ENCODE results near the gene GHR.
"Not testable (repeated sequence)": the region's sequence is repeated elsewhere in the genome, so short reads cannot be mapped to it uniquely, and the experiment has no call there.

Gene GHR

GRCh38 chr5:42572313-42572712 is 149.1 kb downstream of the GHR start:
- no peak for DNase-seq

DNA sequence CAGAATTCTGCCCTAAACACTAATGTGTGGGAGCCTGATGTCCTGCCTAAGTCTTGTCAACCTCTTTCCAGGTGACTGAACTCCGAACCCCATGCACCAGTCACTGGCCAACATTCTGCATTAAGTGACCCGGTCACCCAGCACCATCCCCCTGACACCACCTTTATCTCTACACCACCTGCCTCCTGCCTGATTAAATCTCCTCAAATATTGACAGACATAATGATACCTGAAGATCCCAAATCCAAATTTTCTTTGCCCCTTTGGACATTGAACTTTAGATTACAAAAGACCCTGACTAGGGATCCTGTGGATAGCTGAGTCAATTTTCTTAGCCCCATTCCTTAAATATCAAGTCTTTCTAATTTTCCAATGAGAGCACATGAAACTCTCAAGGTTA is 150.1 kb downstream of the GHR start:
- DNase-seq, result no peak

DNA sequence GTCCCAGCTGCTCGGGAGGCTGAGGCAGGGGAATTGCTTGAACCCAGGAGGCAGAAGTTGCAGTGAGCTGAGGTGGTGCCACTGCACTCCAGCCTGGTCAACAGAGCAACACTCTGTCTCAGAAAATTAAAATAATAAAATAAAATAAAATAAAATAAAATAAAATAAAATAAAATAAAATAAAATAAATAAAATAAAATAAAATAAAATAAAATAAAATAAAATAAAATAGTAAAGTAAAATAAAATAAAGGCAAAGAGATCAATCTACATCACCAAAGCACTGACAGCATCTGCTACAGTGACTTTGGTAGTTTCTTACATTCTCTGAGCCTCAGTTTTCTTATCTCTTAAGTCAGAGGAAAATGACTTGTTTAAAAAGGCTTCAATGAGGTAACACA is 152.7 kb downstream of the GHR start:
- not testable (repeated sequence) for DNase-seq

DNA sequence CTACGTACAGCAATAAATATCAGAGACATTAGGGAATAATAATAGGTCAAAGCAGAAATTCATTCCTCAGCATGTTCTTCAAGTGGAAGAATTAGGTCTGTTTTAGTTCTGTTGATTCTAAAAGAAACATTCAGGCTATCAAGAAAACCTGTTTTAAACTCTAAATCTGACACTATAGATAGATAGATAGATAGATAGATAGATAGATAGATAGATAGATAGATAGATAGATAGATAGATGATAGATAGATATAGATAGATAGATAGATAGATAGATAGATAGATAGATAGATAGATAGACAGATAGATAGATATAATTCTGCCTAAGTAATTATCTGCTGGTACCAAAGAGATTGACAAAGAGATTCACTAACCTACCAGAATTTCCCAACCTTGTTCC is 155.7 kb downstream of the GHR start:
- not testable (repeated sequence) for DNase-seq

- DNase-seq, result no peak
Observed at GRCh38 chr5:42579320-42579719, 156.1 kb downstream of the GHR start.

DNA sequence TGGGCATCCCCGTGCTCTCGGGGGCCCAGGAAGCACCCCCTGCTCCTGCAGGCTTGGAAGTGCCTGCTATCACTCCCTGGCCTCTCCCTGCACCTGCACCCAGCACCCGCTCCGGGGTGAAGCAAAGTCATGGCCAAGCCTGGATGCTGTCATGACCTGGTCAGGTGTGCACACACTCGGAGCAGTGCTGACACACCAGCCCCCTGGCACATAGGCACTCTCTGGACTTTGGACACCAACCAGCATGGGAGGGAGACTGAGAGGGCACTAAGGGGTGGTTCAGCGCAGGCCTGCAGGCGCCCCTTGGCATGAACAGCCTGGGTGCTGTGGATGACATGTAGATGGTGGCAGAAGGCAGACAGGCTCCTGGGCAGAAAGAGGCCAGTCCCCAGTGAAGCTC is 158.6 kb downstream of the GHR start:
- DNase-seq, result no peak

DNA sequence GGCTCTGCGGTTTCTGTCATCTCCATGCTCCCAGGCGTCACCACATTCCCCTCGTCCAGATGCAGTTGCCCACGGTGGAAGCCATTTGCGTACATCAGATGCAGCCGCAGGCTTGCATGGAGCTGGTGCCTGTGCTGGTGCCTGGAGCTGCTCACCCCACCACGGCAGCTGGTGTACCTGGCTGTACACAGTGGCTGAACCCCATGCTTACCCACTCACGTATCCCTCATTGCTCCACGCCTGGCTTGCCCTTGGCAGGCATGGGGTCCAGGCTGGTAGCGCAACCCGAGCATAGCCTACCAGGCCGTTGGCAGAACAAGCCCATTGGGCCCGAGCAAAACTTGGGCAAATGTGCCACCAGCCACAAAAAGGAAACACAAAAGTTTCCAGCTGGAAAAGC is 159.5 kb downstream of the GHR start:
- DNase-seq, result no peak

DNA sequence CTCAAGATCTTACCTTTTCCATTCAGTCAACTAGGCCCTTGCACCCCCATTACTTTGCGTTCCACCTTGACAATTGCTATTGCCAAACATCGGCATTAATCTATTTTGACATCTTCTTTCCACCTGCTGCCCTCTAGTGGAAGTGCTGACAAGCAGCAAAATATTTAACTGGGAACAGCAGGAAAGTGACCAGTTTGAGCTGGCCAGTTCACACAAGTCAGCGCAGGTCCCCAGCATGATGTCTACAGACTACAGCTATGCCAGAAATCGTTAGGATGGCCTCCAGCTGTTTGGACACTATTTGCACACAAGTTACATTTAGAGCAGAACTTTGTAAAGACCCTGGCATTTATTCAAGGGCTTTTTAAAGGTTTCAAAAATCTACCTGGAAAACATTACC is 160.1 kb downstream of the GHR start:
- peak in 1 of 5 experiments; percentile 41 for DNase-seq

GRCh38 chr5:42586625-42587024 is 163.4 kb downstream of the GHR start:
- DNase-seq, result no peak

- no peak for DNase-seq
Observed at GRCh38 chr5:42587096-42587723, 164.0 kb downstream of the GHR start.

DNA sequence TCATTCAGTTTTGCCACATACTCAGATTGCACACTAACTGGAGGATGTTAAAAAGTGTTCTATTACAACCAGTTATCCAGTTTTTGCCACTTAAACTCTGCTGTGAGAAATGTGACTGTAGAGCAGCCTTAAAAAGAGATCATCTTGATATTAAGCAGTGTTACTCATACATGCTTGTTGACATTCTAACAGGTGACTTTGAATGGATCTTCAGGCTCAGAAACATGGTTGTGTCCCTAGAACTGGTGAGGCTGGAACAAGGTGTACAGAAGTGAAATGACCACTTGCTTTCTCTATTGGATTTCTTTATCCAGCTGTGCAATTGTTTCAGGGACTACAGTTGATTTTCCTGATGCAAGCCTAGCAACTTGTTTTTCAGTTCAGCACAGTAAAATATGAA is 167.3 kb downstream of the GHR start:
- DNase-seq, result no peak

GRCh38 chr5:42591015-42591414 is 167.8 kb downstream of the GHR start:
- peak in 1 of 5 experiments; percentile 4 for DNase-seq

GRCh38 chr5:42592401-42593140 is 169.3 kb downstream of the GHR start:
- DNase-seq, result no peak

- DNase-seq, result no peak
Observed at GRCh38 chr5:42593591-42593990, 170.4 kb downstream of the GHR start.

DNA sequence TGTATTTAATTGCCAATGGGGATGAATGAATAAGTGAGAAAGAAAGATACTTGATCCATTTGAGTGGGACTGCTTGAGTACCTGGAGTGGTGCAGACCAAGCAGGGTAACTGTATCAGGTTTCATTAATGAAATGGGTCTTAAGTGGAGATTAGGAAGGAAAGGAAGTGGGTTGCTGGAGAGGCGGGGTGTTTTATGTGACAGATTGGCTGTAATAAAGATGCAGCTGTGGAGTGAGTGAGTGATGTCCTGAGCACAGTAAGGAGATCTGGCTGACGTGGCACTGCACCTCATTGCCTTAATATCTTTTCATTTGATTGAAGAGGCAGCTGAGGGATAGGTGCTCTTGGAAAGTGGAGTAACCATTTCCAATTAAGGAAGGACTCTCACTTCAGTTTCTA is 172.4 kb downstream of the GHR start:
- no peak for DNase-seq

DNA sequence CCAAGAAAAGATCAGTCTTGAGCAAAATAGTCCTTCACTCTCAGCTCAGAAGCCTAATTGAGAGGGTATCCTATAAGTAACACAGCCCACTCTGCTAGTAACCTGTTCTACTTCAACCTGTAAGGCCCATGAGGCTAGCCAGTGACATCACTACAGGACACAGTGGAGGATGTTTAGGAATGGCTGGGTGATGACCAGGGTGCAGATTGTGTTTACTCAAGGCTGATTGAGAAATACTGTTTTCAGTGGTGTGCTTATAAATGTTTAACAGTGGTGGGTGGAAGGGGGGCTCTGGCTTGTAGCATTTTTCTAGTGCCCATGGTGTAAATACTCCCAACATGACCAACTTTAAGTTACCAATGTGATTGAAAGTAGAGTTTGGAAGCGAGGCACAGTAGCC is 173.6 kb downstream of the GHR start:
- DNase-seq, result no peak

GRCh38 chr5:42597318-42597937 is 174.2 kb downstream of the GHR start:
- DNase-seq, result no peak

GRCh38 chr5:42598311-42598710 is 175.1 kb downstream of the GHR start:
- no peak for DNase-seq

DNA sequence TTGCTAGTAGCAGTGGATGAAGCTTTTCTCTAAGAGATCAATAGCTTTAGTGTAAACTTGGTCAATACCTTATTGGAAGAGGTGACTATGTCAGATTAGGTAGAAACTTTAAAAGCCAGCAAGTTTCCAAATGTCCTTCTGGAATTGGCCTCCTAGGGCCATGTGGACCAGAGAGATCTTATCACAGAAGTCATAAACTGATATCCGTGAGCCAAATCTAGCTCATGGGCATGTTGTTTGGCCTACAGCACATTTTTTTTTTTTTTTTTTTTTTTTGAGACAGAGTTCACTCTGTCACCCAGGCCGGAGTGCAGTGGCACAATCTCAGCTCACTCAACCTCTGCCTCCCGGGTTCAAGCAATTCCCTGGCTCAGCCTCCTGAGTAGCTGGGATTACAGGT is 175.9 kb downstream of the GHR start:
- DNase-seq, result no peak

DNA sequence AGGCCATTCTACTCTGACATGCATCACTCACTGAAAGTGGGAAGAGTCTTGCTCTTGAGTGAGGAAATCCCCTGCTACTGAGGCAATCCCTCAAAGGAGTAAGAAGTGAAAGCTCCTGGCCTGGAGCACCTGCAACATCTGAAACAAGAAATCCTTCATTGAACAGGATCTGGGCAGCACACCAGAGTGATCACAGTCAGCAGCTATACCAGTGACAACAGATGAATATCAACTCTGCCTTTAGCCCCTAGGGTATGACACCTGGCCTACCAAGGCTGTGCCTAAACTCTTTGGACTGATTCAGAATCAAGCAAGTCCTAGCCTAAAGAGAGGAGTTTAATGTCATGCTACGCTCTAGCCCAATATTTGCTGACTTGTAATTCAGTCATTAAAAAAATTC is 177.2 kb downstream of the GHR start:
- DNase-seq, result no peak

- DNase-seq, result no peak
Observed at GRCh38 chr5:42604171-42604711, 181.0 kb downstream of the GHR start.

- DNase-seq, result no peak
Observed at GRCh38 chr5:42605490-42605889, 182.3 kb downstream of the GHR start.

GRCh38 chr5:42606464-42606869 is 183.2 kb downstream of the GHR start:
- no peak for DNase-seq

- DNase-seq, result no peak
Observed at GRCh38 chr5:42611437-42611836, 188.2 kb downstream of the GHR start.

Measured in T-helper 2 cell (primary cell).